Testis (tissue), 3 donors: Measurements from ENCODE around the gene UBXN4. TPM values are rescaled to one million over a fixed set of nuclear protein-coding genes. Genes with fewer than 3 reads are reported as not detected.
"Not testable (repeated sequence)": the region's sequence is repeated elsewhere in the genome, so short reads cannot be mapped to it uniquely, and the experiment has no call there.

ENCODE experiments used
- DNase-seq: peaks from one replicate; pipeline ENCODE4 v3.0.0-alpha.2; 2019
- H3K27ac ChIP-seq, 2 donors: fragments of 200-600 bp; sonication (generic); one replicate each; pipeline ENCODE4 v1.5.1; 2019
- H3K27me3 ChIP-seq: fragments of 200-600 bp; sonication (generic); one replicate; pipeline ENCODE4 v1.5.1; 2019
- H3K36me3 ChIP-seq: fragments of 200-600 bp; sonication (generic); one replicate; pipeline ENCODE4 v1.5.1; 2017; ENCODE audit warnings: low read depth; ENCODE audit errors: missing control alignments
- H3K4me1 ChIP-seq: fragments of 200-600 bp; sonication (generic); one replicate; pipeline ENCODE4 v1.5.1; 2019
- H3K4me3 ChIP-seq, 2 donors: fragments of 200-600 bp; sonication (generic); one replicate each; pipeline ENCODE4 v1.5.1; 2017 to 2019
- H3K9me3 ChIP-seq: fragments of 200-600 bp; sonication (generic); one replicate; pipeline ENCODE4 v1.5.1; 2017
- CTCF ChIP-seq, 3 experiments: fragments of 450-650 bp in 2 of 3; fragments of 200-600 bp in 1 of 3; sonication (generic) in 1 of 3; IDR thresholded peaks; one replicate each; pipeline ENCODE4 v1.5.1; 2016 to 2019; ENCODE audit warnings: antibody characterized with exemption in 3 of 3, mild to moderate bottlenecking in 2 of 3, moderate library complexity in 1 of 3
- POLR2A ChIP-seq: fragments of 450-650 bp; IDR thresholded peaks from one replicate; pipeline ENCODE4 v1.6.1; 2017; ENCODE audit warnings: antibody characterized with exemption, mild to moderate bottlenecking, moderate library complexity
- WGBS, 2 donors: methylation state at CpG; one replicate each; pipeline ENCODE4 v1.1.5; 2018; 5-methylcytosine and 5-hydroxymethylcytosine counted together
- intact Hi-C: fragments of 100-400 bp; cut with DNase I; formaldehyde crosslinking; loops from one replicate; pipeline ENCODE4 v1.15.1; 2023; ENCODE audit warnings: low total_unique reads
- polyA plus RNA-seq: library from polyadenylated mRNA; stranded (reverse); fragments of 350-450 nt; fragmentation: Illumina TruSeq; extraction: RNeasy Lipid Tissue Mini Kit (QIAGEN cat#74804); gene quantifications from one replicate; pipeline ENCODE4 v1.2.3, GENCODE V29; 2014; ENCODE audit warnings: low read depth, low replicate concordance; ENCODE audit not compliant: insufficient read depth
- total RNA-seq, 2 donors: library from RNA; depleted of rRNA; stranded (reverse); fragments of >200 nt; gene quantifications; one replicate each; pipeline ENCODE4 v1.2.3, GENCODE V29; 2016

Gene UBXN4
- total and polyA plus RNA-seq, 3 donors from 2014 or later, result 60.9 to 94.0 (median 87.7) TPM

DNA sequence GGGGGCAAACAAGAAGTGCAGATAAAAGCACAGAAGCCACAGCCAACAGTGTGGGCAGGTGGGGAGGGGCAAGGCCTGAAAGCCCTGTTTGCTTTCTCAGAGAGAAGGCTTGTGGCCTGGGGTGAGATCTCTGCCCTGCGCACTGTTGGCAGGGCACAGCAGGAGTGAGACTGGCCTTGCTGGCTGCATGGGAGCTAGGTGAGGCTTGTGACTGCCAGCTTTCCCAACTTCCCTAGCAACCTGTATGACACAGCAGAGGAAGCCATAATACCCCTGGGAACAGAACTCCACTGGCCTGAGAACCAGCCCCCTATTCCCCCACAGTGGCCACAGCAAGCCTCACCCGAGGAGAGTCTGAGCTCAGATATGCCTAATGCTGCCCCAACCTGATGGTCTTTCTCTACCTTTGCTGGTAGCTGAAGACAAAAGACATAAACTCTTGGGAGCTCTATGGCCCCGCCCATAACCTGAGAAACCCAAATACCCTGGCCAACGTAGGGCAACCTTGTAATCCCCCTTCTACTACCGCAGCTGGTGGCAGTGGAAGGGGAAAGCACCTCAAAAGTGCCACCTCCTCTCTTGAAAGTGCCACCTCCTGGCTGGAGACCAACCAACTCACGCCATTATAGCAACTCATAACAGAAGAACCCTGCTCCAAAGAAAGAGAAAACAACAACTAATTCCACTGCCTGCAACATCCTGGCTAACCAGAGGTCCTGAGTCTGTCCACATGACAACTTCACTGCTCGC lies 50.9 kb downstream of the UBXN4 start:
- Histone ChIP-seq H3K27ac (no peak overlapping the region), H3K27me3 (no peaks in the 10 kb centered on the region), H3K4me1 (no peaks in the 10 kb centered on the region), H3K4me3 (no peak overlapping the region), H3K9me3 (no peaks in the 10 kb centered on the region), H3K36me3 (no peaks in the 10 kb centered on the region)
- intact Hi-C loops, result no loop called here
- DNase-seq, result no peak
- TF ChIP-seq CTCF (IDR thresholded peaks at IDR 0.05) (no peak), POLR2A (no peak)
- WGBS, 2 donors, result 81 to 86% methylated on average over 7 of the region's 7 CpGs

GRCh38 chr2:135795641-135796040 lies 54.0 kb downstream of the UBXN4 start:
- H3K27me3 ChIP-seq, H3K4me3 ChIP-seq, DNase-seq, H3K27ac ChIP-seq, H3K9me3 ChIP-seq, H3K36me3 ChIP-seq, H3K4me1 ChIP-seq, intact Hi-C loops: not testable (repeated sequence)
- 76 to 79% methylated on average over 4 of the region's 4 CpGs for whole genome bisulfite sequencing, 2 donors

DNA sequence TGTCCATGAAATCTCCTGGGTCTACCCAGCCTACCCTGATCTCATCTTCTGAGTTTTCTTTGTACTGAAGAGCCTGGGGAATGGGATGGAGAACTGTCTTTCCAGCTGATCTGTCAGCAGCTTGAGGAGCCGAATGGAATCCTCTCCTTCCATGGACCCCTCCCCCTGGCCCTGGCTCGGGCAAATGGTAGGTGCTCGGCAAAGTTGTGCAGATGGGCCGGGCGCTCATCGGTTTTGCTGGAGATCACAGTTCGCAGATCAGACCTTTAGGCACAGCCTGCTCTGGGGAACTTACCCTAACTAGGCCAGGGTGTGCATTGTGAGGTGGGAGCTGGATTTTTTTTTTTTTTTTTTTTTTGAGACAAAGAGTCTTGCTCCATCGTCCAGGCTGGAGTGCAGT lies 55.0 kb downstream of the UBXN4 start:
- Histone ChIP-seq H3K27ac (no peak overlapping the region), H3K4me3 (no peak overlapping the region), H3K9me3 (no peaks in the 10 kb centered on the region), H3K27me3 (no peaks in the 10 kb centered on the region), H3K4me1 (no peaks in the 10 kb centered on the region), H3K36me3 (no peaks in the 10 kb centered on the region)
- 92 to 99% methylated on average over 8 of the region's 8 CpGs for WGBS, 2 donors
- no peak for DNase-seq
- intact Hi-C loops, result no loop called here
- TF ChIP-seq CTCF (IDR thresholded peaks at IDR 0.05), result no peak
- no peak for TF ChIP-seq POLR2A

GRCh38 chr2:135797497-135798274 lies 56.0 kb downstream of the UBXN4 start:
- intact Hi-C loops, result no loop called here

More at GRCh38 chr2:135797497-135798274, 56.0 kb downstream of the UBXN4 start:
- Histone ChIP-seq H3K4me3 (no peak overlapping the region), H3K27me3 (no peaks in the 10 kb centered on the region), H3K4me1 (no peaks in the 10 kb centered on the region), H3K9me3 (no peaks in the 10 kb centered on the region), H3K27ac (no peak overlapping the region), H3K36me3 (no peaks in the 10 kb centered on the region)
- WGBS, 2 donors, result 51 to 55% methylated on average over 21 to 22 of the region's 22 CpGs
- peak; percentile 89 for DNase-seq
- TF ChIP-seq CTCF (IDR thresholded peaks at IDR 0.05), result peak; percentile 58 to 91 (median 73)
- no peak for TF ChIP-seq POLR2A
